HG02678 (cell line): ENCODE data around the gene DYNC2LI1.

Experiments
- ATAC-seq: cut with Tn5 transposase; IDR thresholded peaks from one replicate; pipeline ENCODE4 v1.9.1; 2021; ENCODE audit warnings: mild to moderate bottlenecking, moderate library complexity; ENCODE audit not compliant: unreplicated experiment

Gene DYNC2LI1

GRCh38 chr2:43812947-43813346 lies 39.1 kb downstream of the DYNC2LI1 start:
- no peak for ATAC-seq

GRCh38 chr2:43814711-43815110 lies 40.9 kb downstream of the DYNC2LI1 start:
- ATAC-seq = no peak

GRCh38 chr2:43818761-43819160 lies 44.9 kb downstream of the DYNC2LI1 start:
- ATAC-seq = no peak

- ATAC-seq = no peak
Measured at GRCh38 chr2:43819491-43820163, 45.8 kb downstream of the DYNC2LI1 start.

- ATAC-seq = no peak
Measured at GRCh38 chr2:43822839-43823238, 49.0 kb downstream of the DYNC2LI1 start.

- ATAC-seq = no peak
Measured at GRCh38 chr2:43823751-43824150, 49.9 kb downstream of the DYNC2LI1 start.

- ATAC-seq = no peak
Measured at GRCh38 chr2:43824512-43824911, 50.7 kb downstream of the DYNC2LI1 start.

- ATAC-seq = no peak
Measured at GRCh38 chr2:43824951-43825493, 51.2 kb downstream of the DYNC2LI1 start.

- ATAC-seq = no peak
Measured at GRCh38 chr2:43825841-43826240, 52.0 kb downstream of the DYNC2LI1 start.

GRCh38 chr2:43826305-43827250 lies 52.7 kb downstream of the DYNC2LI1 start:
- ATAC-seq = no peak

GRCh38 chr2:43831543-43832294 lies 57.9 kb downstream of the DYNC2LI1 start:
- ATAC-seq = no peak

GRCh38 chr2:43832457-43832856 lies 58.6 kb downstream of the DYNC2LI1 start:
- ATAC-seq = no peak

- no peak for ATAC-seq
Measured at GRCh38 chr2:43837033-43837432, 63.2 kb downstream of the DYNC2LI1 start.

- no peak for ATAC-seq
Measured at GRCh38 chr2:43837831-43838559, 64.2 kb downstream of the DYNC2LI1 start.

- no peak for ATAC-seq
Measured at GRCh38 chr2:43838560-43839267, 64.9 kb downstream of the DYNC2LI1 start, which contains the start of the genes ABCG5 and ABCG8. ABCG5 (minus strand) TSS chr2:43838839; CDS start chr2:43838679, 160 bp downstream. ABCG8 (plus strand) TSS chr2:43838971; CDS start chr2:43839054, 83 bp downstream.

- ATAC-seq = no peak
Measured at GRCh38 chr2:43839776-43840564, 66.1 kb downstream of the DYNC2LI1 start.

- ATAC-seq = no peak
Measured at GRCh38 chr2:43840965-43841364, 67.1 kb downstream of the DYNC2LI1 start.

GRCh38 chr2:43841949-43842865 lies 68.4 kb downstream of the DYNC2LI1 start:
- no peak for ATAC-seq
